HepG2 (cell line): Measurements from ENCODE around the gene GNPDA1. TPM values are rescaled to one million over a fixed set of nuclear protein-coding genes. Genes with fewer than 3 reads are reported as not detected.

Source experiments
- AHR ChIP-seq: IDR thresholded peaks from 2 replicates; pipeline ENCODE4 v1.6.1; 2018; ENCODE audit warnings: missing genetic modification reagents, missing compliant biosample characterization
- KMT2B ChIP-seq: IDR thresholded peaks from 2 replicates; pipeline ENCODE4 v1.6.1; 2016; ENCODE audit warnings: missing genetic modification reagents, missing compliant biosample characterization
- NFE2L2 ChIP-seq: fragments of 150-350 bp; IDR thresholded peaks from 2 replicates; pipeline ENCODE4 v1.6.1; 2014; ENCODE audit warnings: low read length
- PCBP1 ChIP-seq: fragments of 200-400 bp; formaldehyde crosslinking; IDR thresholded peaks from 2 replicates; pipeline ENCODE4 v1.6.1; 2017; ENCODE audit warnings: mild to moderate bottlenecking, low read depth, low read length, borderline replicate concordance
- RBM39 ChIP-seq: fragments of 200-400 bp; formaldehyde crosslinking; IDR thresholded peaks from one replicate; pipeline ENCODE4 v1.6.1; 2018; ENCODE audit warnings: antibody characterized with exemption, mild to moderate bottlenecking, low read depth, low read length; ENCODE audit not compliant: poor library complexity, severe bottlenecking
- REPIN1 ChIP-seq: sonication (generic); formaldehyde crosslinking; IDR thresholded peaks from 2 replicates; pipeline ENCODE4 v1.8.0; 2022; ENCODE audit warnings: missing genetic modification reagents, low read depth, mild to moderate bottlenecking, borderline replicate concordance
- SIN3A ChIP-seq: IDR thresholded peaks from 2 replicates; pipeline ENCODE4 v1.6.1; 2011; ENCODE audit warnings: low read depth, mild to moderate bottlenecking, control low read depth, low read length, borderline replicate concordance
- SP5 ChIP-seq: IDR thresholded peaks from 2 replicates; pipeline ENCODE4 v1.6.1; 2016; ENCODE audit warnings: low read depth, borderline replicate concordance
- TCF7L2 ChIP-seq: IDR thresholded peaks from 2 replicates; pipeline ENCODE4 v1.6.1; 2011; ENCODE audit warnings: mild to moderate bottlenecking, low read depth, low read length, moderate library complexity
- TEAD3 ChIP-seq: optimal IDR thresholded peaks from 2 replicates; pipeline ENCODE3; 2016; ENCODE audit warnings: borderline replicate concordance
- ZNF205 ChIP-seq: IDR thresholded peaks from 2 replicates; pipeline ENCODE4 v1.6.1; 2018; ENCODE audit warnings: missing biosample characterization, missing genetic modification reagents
- ZNF235 ChIP-seq: sonication (generic); formaldehyde crosslinking; IDR thresholded peaks from 2 replicates; pipeline ENCODE4 v1.8.1; 2023; ENCODE audit warnings: mild to moderate bottlenecking, missing genetic modification reagents, borderline replicate concordance
- ZNF292 ChIP-seq: sonication (generic); formaldehyde crosslinking; IDR thresholded peaks from 2 replicates; pipeline ENCODE4 v1.8.1; 2022; ENCODE audit warnings: mild to moderate bottlenecking, low read depth, missing genetic modification reagents, borderline replicate concordance
- ZNF317 ChIP-seq: sonication (generic); formaldehyde crosslinking; IDR thresholded peaks from 2 replicates; pipeline ENCODE4 v1.5.0; 2020; ENCODE audit warnings: mild to moderate bottlenecking, missing genetic modification reagents
- ZNF326 ChIP-seq: sonication (generic); formaldehyde crosslinking; IDR thresholded peaks from 2 replicates; pipeline ENCODE4 v1.4.0; 2020; ENCODE audit warnings: missing genetic modification reagents, borderline replicate concordance
- ZNF383 ChIP-seq: sonication (generic); formaldehyde crosslinking; IDR thresholded peaks from 2 replicates; pipeline ENCODE4 v1.4.0; 2020; ENCODE audit warnings: missing genetic modification reagents, mild to moderate bottlenecking, borderline replicate concordance
- ZNF430 ChIP-seq: sonication (generic); formaldehyde crosslinking; IDR thresholded peaks from 2 replicates; pipeline ENCODE4 v1.9.0; 2021; ENCODE audit warnings: mild to moderate bottlenecking, missing genetic modification reagents
- polyA plus RNA-seq, 8 experiments: library from polyadenylated mRNA; depleted of rRNA in 3 of 8; stranded (reverse) in 7 of 8; unstranded in 1 of 8; fragments of >200 nt; fragmentation: Illumina TruSeq in 4 of 8; extraction: Trizol in 4 of 8; gene quantifications; 2 replicates each; pipeline versions ENCODE4 v1.2.1 to v1.2.3, GENCODE V29; 2011 to 2016; ENCODE audit warnings: low read depth in 4 of 8, missing spikeins in 1 of 8, mixed read lengths in 1 of 8; ENCODE audit not compliant: insufficient read depth in 1 of 8
- total RNA-seq, 5 experiments: library from RNA; depleted of rRNA; stranded (reverse); fragments of >200 nt; fragmentation: Illumina TruSeq; extraction: Trizol; gene quantifications; 2 replicates each; pipeline ENCODE4 v1.2.3, GENCODE V29; 2016; ENCODE audit warnings: low read depth in 1 of 5
- TF ChIP-seq, protein P1 (sequence below): IDR thresholded peaks from 2 replicates; pipeline ENCODE4 v1.6.1; 2018; ENCODE audit warnings: missing genetic modification reagents
- TF ChIP-seq, protein P2 (sequence below): sonication (generic); formaldehyde crosslinking; IDR thresholded peaks from 2 replicates; pipeline ENCODE4 v1.9.0; 2021; ENCODE audit warnings: missing genetic modification reagents, mild to moderate bottlenecking, borderline replicate concordance
- TF ChIP-seq, protein P3 (sequence below), 2 experiments: sonication (generic) in 1 of 2; formaldehyde crosslinking in 1 of 2; IDR thresholded peaks; 2 replicates each; pipeline versions ENCODE4 v1.6.1 to v1.9.0; 2014 to 2022; ENCODE audit warnings: antibody characterized with exemption in 1 of 2, borderline replicate concordance in 1 of 2, inconsistent platforms in 1 of 2, low read depth in 1 of 2, missing genetic modification reagents in 1 of 2

The GNPDA1 gene
- total and polyA plus RNA-seq, 2 of the 13 experiments (the other 11 are each of a cell fraction or from before 2014, with no cell fraction given): 6.0 to 54.1 TPM

DNA sequence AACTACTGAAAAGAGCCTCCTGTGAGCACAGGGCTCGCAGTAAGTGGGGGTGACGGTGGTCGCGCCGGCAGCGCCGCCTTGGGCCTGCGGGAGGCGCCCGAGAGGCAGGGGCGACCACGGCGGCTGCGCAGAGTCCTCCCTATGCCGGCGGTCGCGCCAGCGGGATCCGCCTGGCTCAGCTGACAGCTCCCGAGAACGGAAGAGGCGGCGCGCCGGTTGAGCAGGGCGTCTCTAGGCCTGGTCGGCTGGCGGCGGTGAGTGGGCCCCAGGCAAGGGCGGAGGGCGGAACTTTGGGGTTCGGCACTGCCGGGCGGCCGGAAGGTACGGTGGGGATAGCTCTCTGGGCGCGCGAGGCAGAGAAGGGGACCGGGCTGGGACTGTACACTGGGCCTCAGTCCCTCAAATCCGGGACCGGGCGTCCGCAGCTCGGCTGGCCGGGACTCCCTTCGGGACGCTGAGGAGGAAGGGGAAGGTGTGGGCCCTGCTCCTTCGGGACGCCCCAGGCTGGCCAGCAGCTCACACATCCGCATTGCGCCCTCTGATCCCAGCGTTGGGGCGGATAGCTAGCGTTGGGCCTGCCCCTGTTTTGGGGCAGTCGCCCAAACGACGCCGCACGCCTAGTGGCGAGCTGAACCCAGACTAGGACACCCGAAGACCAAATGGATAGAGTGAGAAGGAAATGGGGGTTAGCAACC is 43.8 kb downstream of the GNPDA1 start, which contains the start of gene RNF14 (continued):
- TF ChIP-seq KMT2B: peak; percentile 82
- TF ChIP-seq PCBP1: peak; percentile 58; the same call in 1 of the 2 replicates
- no peak; the same call in none of the 2 replicates for TF ChIP-seq ZNF292
- TF ChIP-seq ZNF430 (CRISPR knock-in tag): peak; percentile 69
- TF ChIP-seq SIN3A: peak; percentile 60; the same call in 1 of the 2 replicates
- TF ChIP-seq ZNF205 (CRISPR knock-in tag): peak; percentile 55; the same call in 1 of the 2 replicates
- TF ChIP-seq ZNF317 (CRISPR knock-in tag): peak; percentile 64; the same call in 1 of the 2 replicates
- TF ChIP-seq TEAD3 (CRISPR knock-in tag): no peak
- no peak for TF ChIP-seq TCF7L2
- 0 out of 2 replicates have a peak, but pooled peaks have one; percentile 53 for TF ChIP-seq REPIN1 (CRISPR knock-in tag)
- TF ChIP-seq ZNF326 (CRISPR knock-in tag): no peak
- peak; percentile 82 for TF ChIP-seq RBM39
- TF ChIP-seq, protein P1, sequence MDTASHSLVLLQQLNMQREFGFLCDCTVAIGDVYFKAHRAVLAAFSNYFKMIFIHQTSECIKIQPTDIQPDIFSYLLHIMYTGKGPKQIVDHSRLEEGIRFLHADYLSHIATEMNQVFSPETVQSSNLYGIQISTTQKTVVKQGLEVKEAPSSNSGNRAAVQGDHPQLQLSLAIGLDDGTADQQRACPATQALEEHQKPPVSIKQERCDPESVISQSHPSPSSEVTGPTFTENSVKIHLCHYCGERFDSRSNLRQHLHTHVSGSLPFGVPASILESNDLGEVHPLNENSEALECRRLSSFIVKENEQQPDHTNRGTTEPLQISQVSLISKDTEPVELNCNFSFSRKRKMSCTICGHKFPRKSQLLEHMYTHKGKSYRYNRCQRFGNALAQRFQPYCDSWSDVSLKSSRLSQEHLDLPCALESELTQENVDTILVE (CRISPR knock-in tag): 0 out of 2 replicates have a peak, but pooled peaks have one; percentile 69
- TF ChIP-seq, protein P2, sequence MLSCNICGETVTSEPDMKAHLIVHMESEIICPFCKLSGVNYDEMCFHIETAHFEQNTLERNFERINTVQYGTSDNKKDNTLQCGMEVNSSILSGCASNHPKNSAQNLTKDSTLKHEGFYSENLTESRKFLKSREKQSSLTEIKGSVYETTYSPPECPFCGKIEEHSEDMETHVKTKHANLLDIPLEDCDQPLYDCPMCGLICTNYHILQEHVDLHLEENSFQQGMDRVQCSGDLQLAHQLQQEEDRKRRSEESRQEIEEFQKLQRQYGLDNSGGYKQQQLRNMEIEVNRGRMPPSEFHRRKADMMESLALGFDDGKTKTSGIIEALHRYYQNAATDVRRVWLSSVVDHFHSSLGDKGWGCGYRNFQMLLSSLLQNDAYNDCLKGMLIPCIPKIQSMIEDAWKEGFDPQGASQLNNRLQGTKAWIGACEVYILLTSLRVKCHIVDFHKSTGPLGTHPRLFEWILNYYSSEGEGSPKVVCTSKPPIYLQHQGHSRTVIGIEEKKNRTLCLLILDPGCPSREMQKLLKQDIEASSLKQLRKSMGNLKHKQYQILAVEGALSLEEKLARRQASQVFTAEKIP (CRISPR knock-in tag): 0 out of 2 replicates have a peak, but pooled peaks have one; percentile 65
- TF ChIP-seq, protein P3, sequence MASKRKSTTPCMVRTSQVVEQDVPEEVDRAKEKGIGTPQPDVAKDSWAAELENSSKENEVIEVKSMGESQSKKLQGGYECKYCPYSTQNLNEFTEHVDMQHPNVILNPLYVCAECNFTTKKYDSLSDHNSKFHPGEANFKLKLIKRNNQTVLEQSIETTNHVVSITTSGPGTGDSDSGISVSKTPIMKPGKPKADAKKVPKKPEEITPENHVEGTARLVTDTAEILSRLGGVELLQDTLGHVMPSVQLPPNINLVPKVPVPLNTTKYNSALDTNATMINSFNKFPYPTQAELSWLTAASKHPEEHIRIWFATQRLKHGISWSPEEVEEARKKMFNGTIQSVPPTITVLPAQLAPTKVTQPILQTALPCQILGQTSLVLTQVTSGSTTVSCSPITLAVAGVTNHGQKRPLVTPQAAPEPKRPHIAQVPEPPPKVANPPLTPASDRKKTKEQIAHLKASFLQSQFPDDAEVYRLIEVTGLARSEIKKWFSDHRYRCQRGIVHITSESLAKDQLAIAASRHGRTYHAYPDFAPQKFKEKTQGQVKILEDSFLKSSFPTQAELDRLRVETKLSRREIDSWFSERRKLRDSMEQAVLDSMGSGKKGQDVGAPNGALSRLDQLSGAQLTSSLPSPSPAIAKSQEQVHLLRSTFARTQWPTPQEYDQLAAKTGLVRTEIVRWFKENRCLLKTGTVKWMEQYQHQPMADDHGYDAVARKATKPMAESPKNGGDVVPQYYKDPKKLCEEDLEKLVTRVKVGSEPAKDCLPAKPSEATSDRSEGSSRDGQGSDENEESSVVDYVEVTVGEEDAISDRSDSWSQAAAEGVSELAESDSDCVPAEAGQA (IDR thresholded peaks at IDR 0.05; ENCODE audit: low read depth): no peak
- TF ChIP-seq, protein P3 (CRISPR knock-in tag; IDR thresholded peaks at IDR 0.05; ENCODE audit: borderline replicate concordance): 0 out of 2 replicates have a peak, but pooled peaks have one; percentile 60
- no peak for TF ChIP-seq NFE2L2
- peak; percentile 50 for TF ChIP-seq SP5 (CRISPR knock-in tag)
- 0 out of 2 replicates have a peak, but pooled peaks have one; percentile 79 for TF ChIP-seq ZNF383 (CRISPR knock-in tag)
- no peak; the same call in 1 of the 2 replicates for TF ChIP-seq ZNF235 (CRISPR knock-in tag)
- TF ChIP-seq AHR: 0 out of 2 replicates have a peak, but pooled peaks have one; percentile 34
